Hematopoietic multipotent progenitor cell treated with erythropoietin and hydrocortisone succinate and interleukin-3 and kit ligand, for 17 days (in vitro differentiated cells): ENCODE measurements around the gene ADAM11.

ENCODE experiments used
- DNase-seq: peaks from one replicate; pipeline ENCODE4 v3.0.0-alpha.2; 2015; ENCODE audit warnings: low spot score

ADAM11 gene

DNA sequence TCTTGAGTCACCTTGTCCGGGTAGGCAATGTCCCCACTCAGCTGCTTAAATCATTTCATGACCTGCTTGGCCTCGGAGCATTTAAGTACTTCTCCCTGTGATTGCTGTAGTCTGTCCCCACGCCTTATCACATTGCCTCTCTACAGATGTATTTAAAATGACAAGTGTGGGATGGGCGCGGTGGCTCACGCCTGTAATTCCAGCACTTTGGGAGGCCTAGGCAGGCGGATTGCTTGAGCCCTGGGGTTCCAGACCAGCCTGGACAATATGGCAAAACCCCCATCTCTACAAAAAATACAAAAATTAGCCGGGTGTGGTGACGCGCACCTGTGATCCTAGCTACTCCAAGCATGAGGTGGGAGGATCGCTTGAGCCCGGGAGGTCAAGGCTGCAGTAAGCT is 72.6 kb downstream of the ADAM11 start:
- DNase-seq: no peak
